ENCODE measurements around the gene FPR2. TPM values are rescaled to one million over a fixed set of nuclear protein-coding genes. Genes with fewer than 3 reads are reported as not detected.

FPR2 gene
- total RNA-seq, 1 donor from 2014 or later = not detected

DNA sequence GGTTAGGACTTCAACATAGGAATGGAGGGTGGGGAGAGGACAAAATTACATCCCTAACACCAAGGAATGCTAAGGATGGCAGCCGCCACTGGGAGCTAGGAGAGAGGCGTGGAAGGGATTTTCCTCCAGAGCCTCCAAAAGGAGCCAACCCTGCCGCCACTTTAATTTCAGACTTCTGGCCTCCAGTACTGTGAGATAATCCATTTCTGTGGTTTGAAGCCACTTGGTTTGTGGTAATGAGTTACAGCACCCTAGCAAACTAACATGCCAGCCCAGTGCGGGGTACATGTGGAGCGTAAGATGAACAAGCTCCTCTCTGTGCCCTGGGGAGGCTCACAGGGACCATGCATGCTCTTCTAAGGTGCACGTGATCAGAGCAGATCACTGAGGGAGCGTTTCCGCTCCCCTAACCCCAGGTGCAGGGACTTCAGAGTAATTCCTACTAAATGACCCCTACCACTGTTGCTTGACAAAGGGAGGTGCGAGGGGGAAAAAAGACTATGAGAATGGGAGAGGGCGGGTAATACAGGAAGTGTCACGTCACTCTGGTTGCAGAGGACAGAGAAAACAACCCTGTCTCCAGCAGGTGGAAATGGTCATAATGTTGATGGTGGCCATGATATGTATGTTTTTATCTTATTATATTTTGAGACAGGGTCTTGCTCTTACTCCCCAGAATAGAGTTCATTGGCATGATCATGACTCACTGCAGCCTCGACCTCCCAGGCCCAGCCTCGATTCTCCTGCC lies 21.3 kb upstream of the FPR2 start:
- Mint-ChIP-seq H3K9me3 (ENCODE audit: unreplicated experiment) (peaks cover 16% of the 10 kb centered on the region), H3K27me3 (ENCODE audit: unreplicated experiment) (no peaks in the 10 kb centered on the region), H3K4me1 (ENCODE audit: unreplicated experiment) (no peaks in the 10 kb centered on the region), H3K36me3 (ENCODE audit: unreplicated experiment) (no peaks in the 10 kb centered on the region), H3K27ac (ENCODE audit: unreplicated experiment) (no peak overlapping the region), H3K4me3 (ENCODE audit: unreplicated experiment) (no peak overlapping the region)
- no peak for DNase-seq (ENCODE audit: extremely low spot score, unreplicated experiment)
- TF ChIP-seq, protein P1, sequence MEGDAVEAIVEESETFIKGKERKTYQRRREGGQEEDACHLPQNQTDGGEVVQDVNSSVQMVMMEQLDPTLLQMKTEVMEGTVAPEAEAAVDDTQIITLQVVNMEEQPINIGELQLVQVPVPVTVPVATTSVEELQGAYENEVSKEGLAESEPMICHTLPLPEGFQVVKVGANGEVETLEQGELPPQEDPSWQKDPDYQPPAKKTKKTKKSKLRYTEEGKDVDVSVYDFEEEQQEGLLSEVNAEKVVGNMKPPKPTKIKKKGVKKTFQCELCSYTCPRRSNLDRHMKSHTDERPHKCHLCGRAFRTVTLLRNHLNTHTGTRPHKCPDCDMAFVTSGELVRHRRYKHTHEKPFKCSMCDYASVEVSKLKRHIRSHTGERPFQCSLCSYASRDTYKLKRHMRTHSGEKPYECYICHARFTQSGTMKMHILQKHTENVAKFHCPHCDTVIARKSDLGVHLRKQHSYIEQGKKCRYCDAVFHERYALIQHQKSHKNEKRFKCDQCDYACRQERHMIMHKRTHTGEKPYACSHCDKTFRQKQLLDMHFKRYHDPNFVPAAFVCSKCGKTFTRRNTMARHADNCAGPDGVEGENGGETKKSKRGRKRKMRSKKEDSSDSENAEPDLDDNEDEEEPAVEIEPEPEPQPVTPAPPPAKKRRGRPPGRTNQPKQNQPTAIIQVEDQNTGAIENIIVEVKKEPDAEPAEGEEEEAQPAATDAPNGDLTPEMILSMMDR (IDR thresholded peaks at IDR 0.05) = no peak

DNA sequence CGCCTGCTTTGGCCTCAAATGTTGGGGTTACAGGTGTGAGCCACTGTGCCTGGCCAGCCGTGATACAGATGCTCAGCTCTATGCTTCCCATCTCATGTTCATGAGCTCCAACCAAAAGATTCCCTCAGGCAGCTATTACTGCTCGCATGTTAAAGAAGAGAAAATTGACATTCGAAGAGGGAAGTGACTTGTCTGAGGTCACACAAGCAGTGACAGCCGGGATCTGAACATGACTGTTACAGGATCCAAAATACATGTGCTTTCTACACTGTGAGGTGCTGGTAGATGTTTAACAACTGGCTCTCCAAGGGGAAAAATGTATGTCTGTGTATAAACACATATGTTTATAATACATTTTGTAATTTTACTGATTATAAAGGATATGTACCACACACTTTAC lies 20.6 kb upstream of the FPR2 start:
- DNase-seq (ENCODE audit: extremely low spot score, unreplicated experiment) = no peak
- Mint-ChIP-seq H3K4me3 (ENCODE audit: unreplicated experiment) (no peak overlapping the region), H3K4me1 (ENCODE audit: unreplicated experiment) (no peaks in the 10 kb centered on the region), H3K27me3 (ENCODE audit: unreplicated experiment) (no peaks in the 10 kb centered on the region), H3K36me3 (ENCODE audit: unreplicated experiment) (no peaks in the 10 kb centered on the region), H3K27ac (ENCODE audit: unreplicated experiment) (no peak overlapping the region), H3K9me3 (ENCODE audit: unreplicated experiment) (peaks cover 20% of the 10 kb centered on the region)
- TF ChIP-seq, protein P1 (IDR thresholded peaks at IDR 0.05) = no peak

DNA sequence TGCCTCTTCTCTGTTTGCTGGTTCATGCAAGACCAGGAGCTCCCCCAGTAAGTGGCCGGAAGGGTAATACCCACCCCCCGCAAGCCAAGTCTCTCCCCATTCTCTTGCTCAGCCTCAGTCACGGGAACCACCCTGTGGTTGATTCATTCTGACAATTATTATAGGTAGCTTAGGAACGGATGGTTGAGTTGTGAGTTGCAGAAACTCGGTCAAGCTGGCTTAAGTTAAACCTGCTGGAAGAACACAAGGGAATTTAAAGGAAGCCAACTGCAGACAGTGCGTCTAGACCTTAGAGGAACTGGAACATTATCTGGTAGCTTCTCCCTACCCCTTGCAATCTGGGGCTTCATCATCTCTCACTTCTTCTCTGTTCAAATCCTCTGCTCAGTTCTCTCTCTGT lies 18.2 kb upstream of the FPR2 start:
- Mint-ChIP-seq H3K27me3 (ENCODE audit: unreplicated experiment) (no peaks in the 10 kb centered on the region), H3K36me3 (ENCODE audit: unreplicated experiment) (no peaks in the 10 kb centered on the region), H3K4me3 (ENCODE audit: unreplicated experiment) (no peak overlapping the region), H3K9me3 (ENCODE audit: unreplicated experiment) (peaks cover 22% of the 10 kb centered on the region), H3K4me1 (ENCODE audit: unreplicated experiment) (no peaks in the 10 kb centered on the region), H3K27ac (ENCODE audit: unreplicated experiment) (no peak overlapping the region)
- TF ChIP-seq, protein P1 (IDR thresholded peaks at IDR 0.05) = no peak
- no peak for DNase-seq (ENCODE audit: extremely low spot score, unreplicated experiment)

DNA sequence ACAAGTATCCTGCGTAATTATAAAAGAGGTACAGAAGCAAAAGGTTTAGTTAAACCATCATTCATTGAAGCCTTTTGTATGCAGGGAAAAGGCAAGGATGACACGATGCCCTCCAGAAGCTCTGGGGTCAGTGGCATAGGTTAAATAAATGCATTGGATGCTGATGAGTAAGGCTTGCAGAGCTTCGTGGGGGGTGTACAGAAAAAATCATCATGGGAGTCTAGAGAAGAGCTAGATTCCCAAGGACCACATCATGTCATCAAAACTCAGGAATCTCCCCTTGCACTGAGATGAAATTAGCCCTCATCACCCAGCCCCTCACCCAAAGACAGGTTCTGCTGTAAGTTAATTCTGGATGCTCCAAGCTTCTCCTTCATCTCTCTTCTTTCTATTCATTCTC lies 17.6 kb upstream of the FPR2 start:
- peaks cover 22% of the 10 kb centered on the region for H3K9me3 Mint-ChIP-seq (ENCODE audit: unreplicated experiment)
- H3K4me3 Mint-ChIP-seq (ENCODE audit: unreplicated experiment) = no peak overlapping the region
- no peaks in the 10 kb centered on the region for H3K4me1 Mint-ChIP-seq (ENCODE audit: unreplicated experiment)
- H3K36me3 Mint-ChIP-seq (ENCODE audit: unreplicated experiment) = no peaks in the 10 kb centered on the region
- DNase-seq (ENCODE audit: extremely low spot score, unreplicated experiment) = no peak
- H3K27me3 Mint-ChIP-seq (ENCODE audit: unreplicated experiment) = no peaks in the 10 kb centered on the region
- no peak overlapping the region for H3K27ac Mint-ChIP-seq (ENCODE audit: unreplicated experiment)
- TF ChIP-seq, protein P1 (IDR thresholded peaks at IDR 0.05) = no peak

DNA sequence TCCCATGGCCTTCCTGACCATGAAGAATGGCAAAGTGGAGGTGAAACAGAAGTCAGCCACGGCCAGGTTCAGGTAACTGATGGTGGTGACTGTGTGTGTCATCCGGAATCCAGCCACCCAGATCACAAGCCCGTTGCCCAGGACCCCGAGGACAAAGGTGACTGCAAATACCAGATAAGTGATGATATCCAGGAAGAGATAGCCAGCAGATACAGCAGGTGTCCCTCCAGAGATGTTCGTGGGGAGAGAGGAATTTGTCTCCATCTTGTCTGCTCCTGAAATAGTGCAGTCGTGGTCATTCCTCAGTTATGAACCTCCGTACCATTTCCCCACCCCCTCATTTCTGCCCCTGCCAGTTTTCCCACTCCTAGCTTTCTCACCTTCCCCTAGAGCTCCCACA lies 14.2 kb upstream of the FPR2 start:
- Mint-ChIP-seq H3K4me1 (ENCODE audit: unreplicated experiment) (no peaks in the 10 kb centered on the region), H3K27ac (ENCODE audit: unreplicated experiment) (no peak overlapping the region), H3K9me3 (ENCODE audit: unreplicated experiment) (peaks cover 30% of the 10 kb centered on the region), H3K4me3 (ENCODE audit: unreplicated experiment) (no peak overlapping the region), H3K36me3 (ENCODE audit: unreplicated experiment) (no peaks in the 10 kb centered on the region), H3K27me3 (ENCODE audit: unreplicated experiment) (no peaks in the 10 kb centered on the region)
- TF ChIP-seq, protein P1 (IDR thresholded peaks at IDR 0.05) = no peak
- no peak for DNase-seq (ENCODE audit: extremely low spot score, unreplicated experiment)

Measured in osteocyte (in vitro differentiated cells).